Pancreas (tissue), 10 donors: Measurements from ENCODE around the gene AFF3. TPM values are rescaled to one million over a fixed set of nuclear protein-coding genes. Genes with fewer than 3 reads are reported as not detected.

Experiments used
- ATAC-seq, 4 donors: fragments of 200-7000 bp; cut with Tn5 transposase; one replicate each; pipeline versions ENCODE4 v1.8.0 to v1.9.1; 2020; ENCODE audit warnings: mild to moderate bottlenecking in 4 of 4, moderate library complexity in 4 of 4
- DNase-seq, 6 donors: peaks; one replicate each; pipeline ENCODE4 v3.0.0-alpha.2; 2020
- FAIRE-seq: peaks from 2 replicates; lab custom pipeline; 2012; peaks lifted over from hg19 to GRCh38; lab: Jason Lieb, UNC
- H3K27ac ChIP-seq, 4 donors: fragments of 200-600 bp; sonication (generic); 1 replicate in 3 of 4; 2 replicates in 1 of 4; pipeline versions ENCODE4 v1.5.0 to v1.8.0; 2020
- H3K27me3 ChIP-seq, 4 donors: fragments of 200-600 bp; one replicate each; pipeline ENCODE4 v1.8.0; 2021
- H3K36me3 ChIP-seq, 3 donors: fragments of 200-600 bp; sonication (generic) in 1 of 3; one replicate each; pipeline versions ENCODE4 v1.5.0 to v1.8.0; 2020 to 2021
- H3K4me1 ChIP-seq, 3 donors: fragments of 200-600 bp; one replicate each; pipeline ENCODE4 v1.8.0; 2021
- H3K4me3 ChIP-seq, 4 donors: fragments of 200-600 bp; sonication (generic) in 2 of 4; one replicate each; pipeline versions ENCODE4 v1.5.0 to v1.8.0; 2020 to 2021
- H3K9me3 ChIP-seq, 4 donors: fragments of 200-600 bp; one replicate each; pipeline ENCODE4 v1.8.0; 2021
- CTCF ChIP-seq, 4 donors: fragments of 200-600 bp; sonication (generic) in 3 of 4; IDR thresholded peaks; one replicate each; pipeline versions ENCODE4 v1.5.0 to v1.8.0; 2021; ENCODE audit warnings: antibody characterized with exemption in 4 of 4
- WGBS, 2 donors: extraction: QIAGEN DNeasy Blood & Tissue Kit; methylation state at CpG; one replicate each; pipeline ENCODE4 v1.1.7; 2013; 5-methylcytosine and 5-hydroxymethylcytosine counted together
- intact Hi-C, 3 donors: fragments of 100-400 bp; cut with DNase I; formaldehyde crosslinking; loops; one replicate each; pipeline versions ENCODE4 v1.11.1 to v1.14.2; 2022
- polyA plus RNA-seq, 2 donors: library from polyadenylated mRNA; stranded (reverse); fragments of 200-250 nt; gene quantifications; one replicate each; pipeline ENCODE4 v1.2.3, GENCODE V29; 2013
- total RNA-seq, 6 donors: library from RNA; stranded (reverse); fragmentation: NEBNext Ultra II Directional in 4 of 6; extraction: Animal tissue kit (Norgen Biotek cat#: 25700) in 4 of 6; gene quantifications; one replicate each; pipeline versions ENCODE4 v1.2.1 to v1.2.4, GENCODE V29; 2021 to 2023
- donor health status: healthy with polysubstance abuse.
- donor health status: DM: no; HTN: no; CAD: no; lungs with moderate emphysema.
- donor health status: DM: no; HTN: no; CAD: no.
- donor health status: control.
- donor health status: control.
- donor health status: Bipolar disorder and iron deficiency.
- donor health status: DM: yes; HTN: yes; CAD: no.
- donor health status: DM: no; HTN: no; CAD: no.
- donor health status: DM: no; HTN: no; CAD: no.
- donor health status: DM: yes; HTN: yes; CAD: no.

The AFF3 gene
- total and polyA plus RNA-seq, 8 donors: 0.19 to 1.1 (median 0.54) TPM

GRCh38 chr2:99925960-99926359, 216.4 kb downstream of the AFF3 start:
- H3K4me1 ChIP-seq: no peaks in the 10 kb centered on the region
- intact Hi-C loops: no loop called here
- no peak for ATAC-seq
- H3K27me3 ChIP-seq: no peaks in the 10 kb centered on the region
- FAIRE-seq: no peak
- no peaks in the 10 kb centered on the region for H3K36me3 ChIP-seq
- no peak overlapping the region for H3K27ac ChIP-seq
- no peak for DNase-seq
- no peak for TF ChIP-seq CTCF (IDR thresholded peaks at IDR 0.05)
- 85 to 96% methylated on average over 4 of the region's 4 CpGs for WGBS, 2 donors
- H3K9me3 ChIP-seq: no peaks in the 10 kb centered on the region
- no peak overlapping the region for H3K4me3 ChIP-seq

GRCh38 chr2:99922664-99923063, 219.7 kb downstream of the AFF3 start:
- Histone ChIP-seq H3K36me3 (no peaks in the 10 kb centered on the region), H3K4me3 (no peak overlapping the region), H3K9me3 (no peaks in the 10 kb centered on the region), H3K4me1 (no peaks in the 10 kb centered on the region), H3K27me3 (no peaks in the 10 kb centered on the region), H3K27ac (no peak overlapping the region)
- 76 to 89% methylated on average over 6 of the region's 6 CpGs for WGBS, 2 donors
- no peak for ATAC-seq
- no peak for DNase-seq
- no peak for TF ChIP-seq CTCF (IDR thresholded peaks at IDR 0.05)
- no peak for FAIRE-seq
- intact Hi-C loops: no loop called here

- Histone ChIP-seq H3K27me3 (no peaks in the 10 kb centered on the region), H3K4me3 (no peak overlapping the region), H3K27ac (no peak overlapping the region), H3K4me1 (no peaks in the 10 kb centered on the region), H3K9me3 (no peaks in the 10 kb centered on the region), H3K36me3 (no peaks in the 10 kb centered on the region)
- 78 to 86% methylated on average over 3 of the region's 3 CpGs for WGBS, 2 donors
- TF ChIP-seq CTCF (IDR thresholded peaks at IDR 0.05): no peak
- FAIRE-seq (no peak), DNase-seq (no peak), ATAC-seq (no peak)
- intact Hi-C loops: no loop called here
These were observed 220.5 kb downstream of the AFF3 start for GRCh38 chr2:99921903-99922302.

- 65 to 72% methylated on average over 2 of the region's 2 CpGs for WGBS, 2 donors
- H3K4me1 ChIP-seq: no peaks in the 10 kb centered on the region
- no peaks in the 10 kb centered on the region for H3K9me3 ChIP-seq
- no peak for TF ChIP-seq CTCF (IDR thresholded peaks at IDR 0.05)
- DNase-seq: no peak
- H3K36me3 ChIP-seq: no peaks in the 10 kb centered on the region
- intact Hi-C loops: no loop called here
- ATAC-seq: no peak
- no peaks in the 10 kb centered on the region for H3K27me3 ChIP-seq
- no peak overlapping the region for H3K27ac ChIP-seq
- no peak for FAIRE-seq
- H3K4me3 ChIP-seq: no peak overlapping the region
These were observed 224.0 kb downstream of the AFF3 start for GRCh38 chr2:99918389-99918788.

GRCh38 chr2:99915108-99915675, 227.2 kb downstream of the AFF3 start:
- no peak for FAIRE-seq
- ATAC-seq: no peak
- no peak for TF ChIP-seq CTCF (IDR thresholded peaks at IDR 0.05)
- Histone ChIP-seq H3K27ac (no peak overlapping the region), H3K4me1 (no peaks in the 10 kb centered on the region), H3K9me3 (no peaks in the 10 kb centered on the region), H3K4me3 (no peak overlapping the region), H3K36me3 (no peaks in the 10 kb centered on the region), H3K27me3 (no peaks in the 10 kb centered on the region)
- DNase-seq: no peak
- intact Hi-C loops: no loop called here
- 70% methylated on average over 8 of the region's 8 CpGs for WGBS, 2 donors
